ENCODE data around the gene IL1RAPL2. TPM values are rescaled to one million over a fixed set of nuclear protein-coding genes. Genes with fewer than 3 reads are reported as not detected.
"Not testable (repeated sequence)": the region's sequence is repeated elsewhere in the genome, so short reads cannot be mapped to it uniquely, and the experiment has no call there.

IL1RAPL2 gene
- total and polyA plus RNA-seq, 5 donors from 2014 or later, result not detected

DNA sequence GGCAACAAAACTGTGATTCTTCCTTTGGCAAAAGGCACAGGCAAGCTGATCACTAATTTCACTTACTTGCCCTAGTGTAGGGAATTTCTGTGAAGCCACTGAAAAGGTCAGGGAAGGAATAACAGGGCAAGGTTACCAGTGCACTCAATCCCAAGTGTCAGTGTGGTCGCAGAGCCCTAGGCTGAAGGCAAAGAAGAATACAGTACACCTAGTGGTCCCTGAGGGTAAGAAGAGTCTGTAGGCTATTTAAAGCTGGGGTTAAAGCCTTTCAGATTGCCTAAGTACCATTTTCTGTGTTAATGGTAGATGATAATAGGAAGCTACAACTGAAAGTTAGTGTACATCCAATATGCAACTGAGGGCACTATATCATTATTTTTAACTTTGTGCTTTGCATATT, 1082.7 kb downstream of the IL1RAPL2 start:
- H3K4me3 ChIP-seq (ENCODE audit: low read depth, low read length), result no peak overlapping the region
- H3K27me3 ChIP-seq (ENCODE audit: control insufficient read depth, insufficient read depth, low read length), result no peaks in the 10 kb centered on the region
- no peak overlapping the region for H3K27ac Mint-ChIP-seq
- H3K9me3 ChIP-seq (ENCODE audit: control insufficient read depth in 2 of 2, low read length in 2 of 2), result no peaks in the 10 kb centered on the region
- no peaks in the 10 kb centered on the region for H3K36me3 Mint-ChIP-seq
- ATAC-seq (ENCODE audit: low read depth in 2 of 2), result no peak
- H3K36me3 ChIP-seq (ENCODE audit: control insufficient read depth, insufficient read depth, low read length), result no peaks in the 10 kb centered on the region
- no peaks in the 10 kb centered on the region for H3K27me3 Mint-ChIP-seq
- H3K4me3 Mint-ChIP-seq, result no peak overlapping the region
- H3K27ac ChIP-seq (ENCODE audit: insufficient read depth, low read length, poor library complexity, severe bottlenecking), result no peak overlapping the region
- DNase-seq, result no peak
- H3K4me1 ChIP-seq (ENCODE audit: control insufficient read depth, insufficient read depth, low read length, poor library complexity, severe bottlenecking), result no peaks in the 10 kb centered on the region
- no peaks in the 10 kb centered on the region for H3K4me1 Mint-ChIP-seq
- peaks cover 0 to 7% (median 2%) of the 10 kb centered on the region in 7 donors for H3K9me3 Mint-ChIP-seq

DNA sequence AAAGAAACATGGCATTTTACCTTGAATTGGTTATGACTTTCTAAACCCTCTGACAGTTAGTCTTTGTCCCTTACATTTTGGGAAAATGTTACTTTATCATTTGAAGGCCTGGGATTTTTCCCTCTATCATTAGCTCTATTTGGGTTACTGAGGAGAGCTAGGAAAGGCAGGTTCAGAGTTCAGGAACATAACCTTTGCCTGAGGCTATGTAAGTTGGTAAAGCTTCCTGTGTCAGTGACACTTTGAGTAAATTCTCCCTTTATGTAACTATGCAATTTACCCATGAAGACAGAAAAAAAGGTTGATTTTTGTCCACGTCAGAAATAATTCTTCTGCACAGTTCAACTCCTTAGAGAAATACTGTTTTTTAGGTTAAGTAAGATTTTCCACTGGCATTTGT, 1084.6 kb downstream of the IL1RAPL2 start:
- Histone ChIP-seq H3K9me3 (ENCODE audit: control insufficient read depth in 2 of 2, low read length in 2 of 2) (no peaks in the 10 kb centered on the region), H3K36me3 (ENCODE audit: control insufficient read depth, insufficient read depth, low read length) (no peaks in the 10 kb centered on the region), H3K27me3 (ENCODE audit: control insufficient read depth, insufficient read depth, low read length) (no peaks in the 10 kb centered on the region), H3K27ac (ENCODE audit: insufficient read depth, low read length, poor library complexity, severe bottlenecking) (no peak overlapping the region), H3K4me1 (ENCODE audit: control insufficient read depth, insufficient read depth, low read length, poor library complexity, severe bottlenecking) (no peaks in the 10 kb centered on the region), H3K4me3 (ENCODE audit: low read depth, low read length) (no peak overlapping the region)
- DNase-seq, result no peak
- no peaks in the 10 kb centered on the region for H3K4me1 Mint-ChIP-seq
- ATAC-seq (ENCODE audit: low read depth in 2 of 2), result no peak
- no peaks in the 10 kb centered on the region for H3K36me3 Mint-ChIP-seq
- H3K4me3 Mint-ChIP-seq, result no peak overlapping the region
- H3K27ac Mint-ChIP-seq, result no peak overlapping the region
- no peaks in the 10 kb centered on the region for H3K27me3 Mint-ChIP-seq
- H3K9me3 Mint-ChIP-seq, result peaks cover 0 to 7% (median 2%) of the 10 kb centered on the region in 7 donors

DNA sequence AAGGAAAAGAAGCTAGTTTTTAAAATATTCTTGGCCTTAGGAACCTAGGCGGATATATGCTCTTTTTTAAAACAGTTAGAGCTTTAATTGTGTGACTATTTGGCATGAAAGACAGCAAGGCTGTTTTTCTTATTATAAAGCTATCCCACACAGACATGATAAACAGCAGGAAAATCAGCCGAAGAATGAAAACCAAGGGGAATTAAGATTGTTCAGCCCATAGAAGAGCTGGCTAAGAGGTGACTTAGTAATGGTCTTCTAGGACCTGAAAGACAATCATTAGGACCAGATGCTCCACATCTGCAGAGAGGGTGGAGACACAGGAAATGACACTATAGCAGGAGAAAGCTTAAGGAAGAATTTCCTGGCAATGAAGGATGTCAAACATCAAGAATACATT, 1085.0 kb downstream of the IL1RAPL2 start:
- DNase-seq (no peak), ATAC-seq (ENCODE audit: low read depth in 2 of 2) (no peak)
- Mint-ChIP-seq H3K9me3 (peaks cover 0 to 7% (median 2%) of the 10 kb centered on the region in 7 donors), H3K36me3 (no peaks in the 10 kb centered on the region), H3K4me1 (no peaks in the 10 kb centered on the region), H3K27ac (no peak overlapping the region), H3K4me3 (no peak overlapping the region), H3K27me3 (no peaks in the 10 kb centered on the region)
- Histone ChIP-seq H3K4me3 (ENCODE audit: low read depth, low read length) (no peak overlapping the region), H3K4me1 (ENCODE audit: control insufficient read depth, insufficient read depth, low read length, poor library complexity, severe bottlenecking) (no peaks in the 10 kb centered on the region), H3K27me3 (ENCODE audit: control insufficient read depth, insufficient read depth, low read length) (no peaks in the 10 kb centered on the region), H3K27ac (ENCODE audit: insufficient read depth, low read length, poor library complexity, severe bottlenecking) (no peak overlapping the region), H3K36me3 (ENCODE audit: control insufficient read depth, insufficient read depth, low read length) (no peaks in the 10 kb centered on the region), H3K9me3 (ENCODE audit: control insufficient read depth in 2 of 2, low read length in 2 of 2) (no peaks in the 10 kb centered on the region)

DNA sequence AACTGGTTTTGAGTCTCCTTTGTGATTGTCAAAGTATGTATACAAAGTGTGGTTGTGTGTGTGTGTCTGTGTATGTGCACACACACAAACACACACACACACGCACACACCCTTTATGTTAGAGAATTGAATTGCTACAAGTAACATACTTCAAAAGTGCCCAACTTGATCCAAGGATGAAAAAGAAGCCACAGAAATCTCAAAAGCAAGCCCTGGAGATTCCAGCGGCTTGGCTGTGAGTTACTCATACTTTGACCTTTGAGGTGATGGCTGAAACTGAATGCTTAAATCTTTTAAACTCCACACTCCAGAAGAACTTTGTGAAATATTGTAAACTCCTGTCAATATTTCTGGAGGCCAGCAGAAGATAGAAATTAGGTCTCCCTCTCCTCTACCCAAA, 1087.9 kb downstream of the IL1RAPL2 start:
- DNase-seq, result no peak
- H3K27me3 Mint-ChIP-seq, result no peaks in the 10 kb centered on the region
- Histone ChIP-seq H3K4me3 (ENCODE audit: low read depth, low read length) (no peak overlapping the region), H3K4me1 (ENCODE audit: control insufficient read depth, insufficient read depth, low read length, poor library complexity, severe bottlenecking) (no peaks in the 10 kb centered on the region), H3K9me3 (ENCODE audit: control insufficient read depth in 2 of 2, low read length in 2 of 2) (no peaks in the 10 kb centered on the region), H3K36me3 (ENCODE audit: control insufficient read depth, insufficient read depth, low read length) (no peaks in the 10 kb centered on the region), H3K27ac (ENCODE audit: insufficient read depth, low read length, poor library complexity, severe bottlenecking) (no peak overlapping the region), H3K27me3 (ENCODE audit: control insufficient read depth, insufficient read depth, low read length) (no peaks in the 10 kb centered on the region)
- no peak overlapping the region for H3K4me3 Mint-ChIP-seq
- H3K27ac Mint-ChIP-seq, result no peak overlapping the region
- no peaks in the 10 kb centered on the region for H3K4me1 Mint-ChIP-seq
- H3K36me3 Mint-ChIP-seq, result no peaks in the 10 kb centered on the region
- peaks cover 0 to 7% (median 0%) of the 10 kb centered on the region in 7 donors for H3K9me3 Mint-ChIP-seq
- no peak for ATAC-seq (ENCODE audit: low read depth in 2 of 2)

DNA sequence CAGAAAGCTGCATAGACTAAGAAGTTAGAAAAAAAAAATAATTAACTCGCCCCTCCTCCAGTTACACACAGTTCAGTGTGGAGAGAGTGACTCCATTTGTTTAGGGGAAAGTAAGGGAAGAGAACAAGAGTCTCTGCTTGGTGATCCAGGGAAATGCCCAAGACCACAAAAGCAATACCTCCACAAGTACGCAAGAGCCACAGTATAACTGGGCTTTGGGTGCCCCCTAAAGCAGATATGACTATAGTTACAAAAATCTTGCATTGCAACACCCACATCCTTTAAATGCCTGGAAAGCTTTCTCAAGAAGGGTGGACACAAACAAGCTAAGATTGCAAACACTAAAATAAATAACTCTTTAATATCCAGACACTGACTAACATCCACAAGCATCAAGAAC, 1092.1 kb downstream of the IL1RAPL2 start:
- H3K27ac Mint-ChIP-seq, result no peak overlapping the region
- H3K27me3 Mint-ChIP-seq, result no peaks in the 10 kb centered on the region
- peaks cover 0 to 7% (median 0%) of the 10 kb centered on the region in 7 donors for H3K9me3 Mint-ChIP-seq
- Histone ChIP-seq H3K27ac (ENCODE audit: insufficient read depth, low read length, poor library complexity, severe bottlenecking) (no peak overlapping the region), H3K27me3 (ENCODE audit: control insufficient read depth, insufficient read depth, low read length) (no peaks in the 10 kb centered on the region), H3K4me1 (ENCODE audit: control insufficient read depth, insufficient read depth, low read length, poor library complexity, severe bottlenecking) (no peaks in the 10 kb centered on the region), H3K9me3 (ENCODE audit: control insufficient read depth in 2 of 2, low read length in 2 of 2) (no peaks in the 10 kb centered on the region), H3K36me3 (ENCODE audit: control insufficient read depth, insufficient read depth, low read length) (no peaks in the 10 kb centered on the region), H3K4me3 (ENCODE audit: low read depth, low read length) (no peak overlapping the region)
- H3K4me3 Mint-ChIP-seq, result no peak overlapping the region
- DNase-seq (no peak), ATAC-seq (ENCODE audit: low read depth in 2 of 2) (no peak)
- no peaks in the 10 kb centered on the region for H3K4me1 Mint-ChIP-seq
- H3K36me3 Mint-ChIP-seq, result no peaks in the 10 kb centered on the region

DNA sequence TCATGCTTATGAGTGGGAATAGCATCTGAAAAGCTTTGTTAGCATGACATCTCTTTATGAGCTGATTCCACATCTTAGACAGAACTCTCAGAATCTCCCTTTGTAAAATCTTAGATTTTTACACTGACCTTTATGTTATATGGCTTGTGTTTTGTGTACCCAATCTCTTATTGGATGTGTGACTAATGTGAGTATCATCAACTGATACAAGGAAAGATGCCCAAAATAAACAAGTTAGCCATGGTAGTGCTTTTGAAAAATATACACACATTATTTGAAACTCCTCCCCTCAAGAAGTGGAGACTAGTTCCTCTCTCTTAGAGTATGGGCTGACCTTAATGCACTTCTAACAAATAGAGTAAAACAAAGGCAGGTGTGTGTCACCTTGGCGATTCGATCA, 1096.2 kb downstream of the IL1RAPL2 start:
- H3K27ac Mint-ChIP-seq, result no peak overlapping the region
- H3K4me1 ChIP-seq (ENCODE audit: control insufficient read depth, insufficient read depth, low read length, poor library complexity, severe bottlenecking), result no peaks in the 10 kb centered on the region
- H3K4me1 Mint-ChIP-seq, result no peaks in the 10 kb centered on the region
- H3K36me3 Mint-ChIP-seq, result no peaks in the 10 kb centered on the region
- no peaks in the 10 kb centered on the region for H3K9me3 ChIP-seq (ENCODE audit: control insufficient read depth in 2 of 2, low read length in 2 of 2)
- H3K36me3 ChIP-seq (ENCODE audit: control insufficient read depth, insufficient read depth, low read length), result no peaks in the 10 kb centered on the region
- H3K27me3 ChIP-seq (ENCODE audit: control insufficient read depth, insufficient read depth, low read length), result no peaks in the 10 kb centered on the region
- H3K27me3 Mint-ChIP-seq, result no peaks in the 10 kb centered on the region
- no peak for DNase-seq
- no peak overlapping the region for H3K4me3 ChIP-seq (ENCODE audit: low read depth, low read length)
- no peak overlapping the region for H3K4me3 Mint-ChIP-seq
- peaks cover 0 to 9% (median 0%) of the 10 kb centered on the region in 7 donors for H3K9me3 Mint-ChIP-seq
- ATAC-seq (ENCODE audit: low read depth in 2 of 2), result no peak
- no peak overlapping the region for H3K27ac ChIP-seq (ENCODE audit: insufficient read depth, low read length, poor library complexity, severe bottlenecking)

DNA sequence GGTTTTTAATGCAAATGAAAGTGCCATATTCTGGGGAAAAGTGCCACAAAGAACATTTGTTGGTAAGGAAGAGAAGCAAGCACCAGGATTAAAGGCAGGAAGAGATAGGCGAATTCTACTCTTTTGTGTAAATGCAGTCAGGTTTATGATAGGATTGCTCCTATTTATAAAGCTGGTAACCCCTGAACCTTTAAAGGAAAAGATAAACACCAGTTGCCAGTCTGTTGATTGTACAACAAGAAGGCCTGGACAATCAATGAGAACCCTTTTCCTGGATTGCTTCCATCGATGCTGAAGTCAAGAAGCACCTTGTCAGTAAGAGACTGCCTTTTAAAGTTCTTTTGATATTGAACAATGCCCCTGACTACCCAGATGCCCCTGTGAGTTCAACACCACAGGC, 1098.2 kb downstream of the IL1RAPL2 start:
- no peaks in the 10 kb centered on the region for H3K36me3 Mint-ChIP-seq
- peaks cover 0 to 6% (median 3%) of the 10 kb centered on the region in 7 donors for H3K9me3 Mint-ChIP-seq
- no peaks in the 10 kb centered on the region for H3K36me3 ChIP-seq (ENCODE audit: control insufficient read depth, insufficient read depth, low read length)
- ATAC-seq (ENCODE audit: low read depth in 2 of 2) (no peak), DNase-seq (no peak)
- H3K27ac Mint-ChIP-seq, result no peak overlapping the region
- H3K4me3 Mint-ChIP-seq, result no peak overlapping the region
- no peaks in the 10 kb centered on the region for H3K4me1 ChIP-seq (ENCODE audit: control insufficient read depth, insufficient read depth, low read length, poor library complexity, severe bottlenecking)
- no peaks in the 10 kb centered on the region for H3K27me3 Mint-ChIP-seq
- no peaks in the 10 kb centered on the region for H3K27me3 ChIP-seq (ENCODE audit: control insufficient read depth, insufficient read depth, low read length)
- H3K4me1 Mint-ChIP-seq, result no peaks in the 10 kb centered on the region
- H3K9me3 ChIP-seq (ENCODE audit: control insufficient read depth in 2 of 2, low read length in 2 of 2), result no peaks in the 10 kb centered on the region
- H3K4me3 ChIP-seq (ENCODE audit: low read depth, low read length), result no peak overlapping the region
- no peak overlapping the region for H3K27ac ChIP-seq (ENCODE audit: insufficient read depth, low read length, poor library complexity, severe bottlenecking)

DNA sequence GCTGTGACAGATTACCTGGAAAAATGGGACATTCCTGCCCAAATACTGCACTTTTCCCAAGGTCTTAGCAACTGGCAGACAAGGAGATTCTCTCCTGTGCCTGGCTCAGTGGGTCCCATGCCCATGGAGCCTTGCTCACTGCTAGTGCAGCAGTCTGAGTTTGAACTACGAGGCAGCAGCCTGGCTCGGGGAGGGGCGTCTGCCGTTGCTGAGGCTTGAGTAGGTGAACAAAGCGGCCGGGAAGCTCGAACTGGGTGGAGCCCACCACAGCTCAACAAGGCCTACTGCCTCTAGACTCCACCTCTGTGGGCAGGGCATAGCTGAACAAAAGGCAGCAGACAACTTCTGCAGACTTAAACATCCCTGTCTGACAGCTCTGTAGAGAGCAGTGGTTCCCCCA, 1118.3 kb downstream of the IL1RAPL2 start:
- H3K36me3 ChIP-seq (ENCODE audit: control insufficient read depth, insufficient read depth, low read length); H3K27me3 Mint-ChIP-seq; H3K36me3 Mint-ChIP-seq; H3K27me3 ChIP-seq (ENCODE audit: control insufficient read depth, insufficient read depth, low read length); ATAC-seq (ENCODE audit: low read depth in 2 of 2); H3K4me3 Mint-ChIP-seq; H3K9me3 Mint-ChIP-seq; H3K9me3 ChIP-seq (ENCODE audit: control insufficient read depth in 2 of 2, low read length in 2 of 2); H3K4me1 Mint-ChIP-seq; H3K4me3 ChIP-seq (ENCODE audit: low read depth, low read length); H3K27ac Mint-ChIP-seq; H3K27ac ChIP-seq (ENCODE audit: insufficient read depth, low read length, poor library complexity, severe bottlenecking); DNase-seq; H3K4me1 ChIP-seq (ENCODE audit: control insufficient read depth, insufficient read depth, low read length, poor library complexity, severe bottlenecking): not testable (repeated sequence)

Measured in CD4-positive, CD25-positive, alpha-beta regulatory T cell (primary cell).